GM10847 (cell line): Measurements from ENCODE around the gene ZNF827.

Experiments
- POLR2A ChIP-seq: IDR thresholded peaks from 2 replicates; pipeline ENCODE4 v1.6.1; 2011; ENCODE audit not compliant: insufficient read length; ENCODE audit errors: extremely low read depth

ZNF827 gene

GRCh38 chr4:145865274-145865941 is 73.2 kb downstream of the ZNF827 start:
- no peak for TF ChIP-seq POLR2A

DNA sequence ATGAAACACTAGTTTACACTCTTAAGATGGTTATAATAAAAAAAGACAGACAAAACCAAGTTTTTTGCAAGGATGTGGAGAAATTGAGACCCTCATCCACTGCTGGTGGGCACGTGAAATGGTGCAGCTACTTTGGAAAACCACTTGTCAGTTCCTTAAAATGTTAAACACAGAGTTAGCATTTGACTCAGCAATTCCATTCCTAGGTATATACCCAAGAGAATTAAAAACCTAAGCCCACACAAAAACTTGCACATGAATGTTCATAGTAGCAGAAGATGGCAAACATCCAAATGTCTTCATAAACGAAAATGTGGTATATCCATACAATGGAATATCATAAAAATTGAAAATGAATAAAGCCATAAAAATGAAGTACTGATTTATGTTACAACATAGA is 75.4 kb downstream of the ZNF827 start:
- no peak for TF ChIP-seq POLR2A

GRCh38 chr4:145861336-145862318 is 77.0 kb downstream of the ZNF827 start:
- no peak for TF ChIP-seq POLR2A

DNA sequence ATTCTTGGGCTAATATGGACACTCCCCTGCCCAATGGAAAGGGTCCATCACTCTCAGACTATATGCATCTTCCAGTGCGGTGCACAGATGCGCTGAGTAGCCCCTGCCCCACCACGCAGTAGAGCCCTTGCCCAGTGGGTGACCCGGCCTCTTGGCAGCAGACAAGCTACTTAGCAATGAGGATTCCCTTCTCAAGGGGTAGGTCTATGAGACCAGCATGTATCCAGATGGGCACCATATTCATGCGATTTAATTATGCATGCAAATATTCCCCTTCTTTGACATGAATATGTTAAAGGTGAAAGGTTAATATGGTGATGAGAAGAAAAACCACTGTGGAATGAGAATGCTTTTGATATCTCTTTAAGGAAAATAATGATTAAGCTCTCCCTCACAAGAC is 77.7 kb downstream of the ZNF827 start:
- no peak for TF ChIP-seq POLR2A

- TF ChIP-seq POLR2A, result no peak
These were observed 78.2 kb downstream of the ZNF827 start for GRCh38 chr4:145860446-145860845.

- no peak for TF ChIP-seq POLR2A
These were observed 78.7 kb downstream of the ZNF827 start for GRCh38 chr4:145859926-145860325.

DNA sequence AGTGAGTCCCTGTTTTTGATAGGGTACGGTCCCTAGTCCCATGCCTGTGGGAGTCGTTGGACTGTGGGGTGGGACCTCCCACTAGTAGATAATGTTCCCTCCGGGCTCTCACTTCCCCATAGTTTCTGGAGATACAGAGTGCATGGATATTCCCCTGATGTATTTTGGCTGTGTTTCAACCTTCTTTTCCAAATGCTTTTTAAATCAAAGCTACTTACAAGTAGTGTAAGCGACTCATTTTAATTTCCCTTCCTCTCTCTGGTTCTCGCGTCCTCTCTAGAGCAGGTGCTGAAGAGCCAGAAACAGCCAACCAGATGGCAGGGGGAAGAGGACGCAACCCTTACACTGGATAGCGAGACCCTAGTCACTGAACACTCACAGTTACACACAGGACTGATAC is 79.2 kb downstream of the ZNF827 start:
- no peak for TF ChIP-seq POLR2A

GRCh38 chr4:145852256-145852839 is 86.3 kb downstream of the ZNF827 start:
- no peak for TF ChIP-seq POLR2A

- no peak for TF ChIP-seq POLR2A
These were observed 87.0 kb downstream of the ZNF827 start for GRCh38 chr4:145851511-145852201.

GRCh38 chr4:145847764-145848163 is 90.9 kb downstream of the ZNF827 start:
- TF ChIP-seq POLR2A, result no peak

GRCh38 chr4:145845118-145845517 is 93.5 kb downstream of the ZNF827 start:
- no peak for TF ChIP-seq POLR2A

DNA sequence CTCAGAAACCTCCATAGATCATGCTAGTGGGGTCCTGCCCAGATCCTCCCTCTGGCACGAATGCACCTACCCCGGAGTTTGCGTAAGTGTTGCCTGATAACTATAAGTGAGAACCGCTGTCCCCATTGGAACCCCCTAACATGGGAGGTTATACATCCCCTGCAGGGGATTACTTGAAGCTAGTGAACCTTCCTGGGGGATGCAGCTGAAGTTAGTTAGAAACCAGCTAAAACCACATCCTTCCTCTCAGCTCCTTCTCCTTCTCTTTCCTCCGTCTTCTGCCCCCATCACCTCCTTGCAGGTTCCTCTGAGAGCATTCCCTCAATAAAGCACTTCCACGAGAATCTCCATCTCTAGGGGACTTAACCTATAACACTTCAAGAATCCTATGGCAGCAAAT is 95.0 kb downstream of the ZNF827 start:
- no peak for TF ChIP-seq POLR2A

GRCh38 chr4:145843148-145843547 is 95.5 kb downstream of the ZNF827 start:
- no peak for TF ChIP-seq POLR2A

- TF ChIP-seq POLR2A, result no peak
These were observed 96.3 kb downstream of the ZNF827 start for GRCh38 chr4:145842224-145842887.

GRCh38 chr4:145840801-145841200 is 97.8 kb downstream of the ZNF827 start:
- TF ChIP-seq POLR2A, result no peak
